GM23338 (cell line): ENCODE data around the gene CDON. TPM values are rescaled to one million over a fixed set of nuclear protein-coding genes. Genes with fewer than 3 reads are reported as not detected.

ENCODE experiments used
- ATAC-seq: fragments of 200-7000 bp; cut with Tn5 transposase; 3 replicates; pipeline ENCODE4 v1.9.1; 2020
- DNase-seq: peaks from one replicate; pipeline ENCODE4 v3.0.0-alpha.2; 2015; ENCODE audit warnings: low spot score
- H2AFZ ChIP-seq: fragments of 200-600 bp; sonication (generic); 2 replicates; pipeline ENCODE4 v1.8.0; 2016; ENCODE audit warnings: antibody characterized with exemption, mild to moderate bottlenecking, moderate library complexity
- H3F3A ChIP-seq: fragments of 200-600 bp; sonication (generic); replicated peaks from 2 replicates; pipeline ENCODE4 v1.8.0; 2017; ENCODE audit warnings: antibody characterized with exemption, mixed run types, low read depth
- H3K27ac ChIP-seq: fragments of 200-600 bp; sonication (generic); 2 replicates; pipeline ENCODE4 v1.6.1; 2016; ENCODE audit warnings: low read depth
- H3K27me3 ChIP-seq: fragments of 200-600 bp; sonication (generic); 2 replicates; pipeline ENCODE4 v1.8.0; 2016; ENCODE audit warnings: mild to moderate bottlenecking, mixed run types, moderate library complexity; ENCODE audit not compliant: insufficient read depth
- H3K36me3 ChIP-seq: fragments of 200-600 bp; sonication (generic); 2 replicates; pipeline ENCODE4 v1.8.0; 2016; ENCODE audit warnings: mild to moderate bottlenecking; ENCODE audit not compliant: insufficient read depth
- H3K4me1 ChIP-seq: fragments of 200-600 bp; sonication (generic); 2 replicates; pipeline ENCODE4 v1.8.0; 2016; ENCODE audit warnings: mild to moderate bottlenecking, moderate library complexity; ENCODE audit not compliant: insufficient read depth
- H3K4me2 ChIP-seq: fragments of 200-600 bp; sonication (generic); 2 replicates; pipeline ENCODE4 v1.7.1; 2017; ENCODE audit warnings: mixed run types
- H3K4me3 ChIP-seq: fragments of 200-600 bp; sonication (generic); 2 replicates; pipeline ENCODE4 v1.6.1; 2016; ENCODE audit warnings: mixed run types
- H3K79me2 ChIP-seq: fragments of 200-600 bp; sonication (generic); replicated peaks from 2 replicates; pipeline ENCODE4 v1.8.0; 2017; ENCODE audit warnings: mild to moderate bottlenecking; ENCODE audit not compliant: insufficient read depth
- H3K9me2 ChIP-seq: fragments of 200-600 bp; sonication (generic); 2 replicates; pipeline ENCODE4 v1.8.0; 2017; ENCODE audit not compliant: insufficient read depth
- H4K20me1 ChIP-seq: fragments of 200-600 bp; sonication (generic); replicated peaks from 2 replicates; pipeline ENCODE4 v1.8.0; 2017; ENCODE audit warnings: mild to moderate bottlenecking; ENCODE audit not compliant: insufficient read depth
- H3K27ac Mint-ChIP-seq: 2 replicates; pipeline ENCODE4 v1.8.0; 2020; ENCODE audit warnings: inconsistent platforms, mild to moderate bottlenecking, moderate library complexity, mixed read lengths
- H3K27me3 Mint-ChIP-seq: 3 replicates; pipeline ENCODE4 v1.8.0; 2022; ENCODE audit warnings: low read depth, mild to moderate bottlenecking, moderate library complexity, mixed read lengths, inconsistent platforms; ENCODE audit not compliant: insufficient read depth, poor library complexity
- H3K36me3 Mint-ChIP-seq: 3 replicates; pipeline ENCODE4 v1.8.0; 2021; ENCODE audit warnings: low read depth, mild to moderate bottlenecking, inconsistent platforms, moderate library complexity, mixed read lengths
- H3K4me1 Mint-ChIP-seq: 3 replicates; pipeline ENCODE4 v1.8.0; 2020; ENCODE audit warnings: mild to moderate bottlenecking, inconsistent platforms, mixed read lengths
- H3K4me3 Mint-ChIP-seq: 3 replicates; pipeline ENCODE4 v1.8.0; 2021; ENCODE audit warnings: moderate library complexity, mild to moderate bottlenecking, inconsistent platforms, mixed read lengths
- H3K9me3 Mint-ChIP-seq: 3 replicates; pipeline ENCODE4 v1.8.0; 2020; ENCODE audit warnings: moderate library complexity, mild to moderate bottlenecking, inconsistent platforms, mixed read lengths
- CREB1 ChIP-seq: fragments of 250-450 bp; sonication (Bioruptor Pico); IDR thresholded peaks from 2 replicates; pipeline ENCODE4 v1.5.0; 2020; ENCODE audit warnings: low read depth, mild to moderate bottlenecking, moderate library complexity
- CTCF ChIP-seq, 2 experiments: fragments of 200-600 bp in 1 of 2; sonication (generic) in 1 of 2; conservative IDR thresholded peaks; 2 replicates each; pipeline versions ENCODE4 v1.5.1 to v1.6.1; 2016 to 2017; ENCODE audit warnings: antibody characterized with exemption in 2 of 2, low read depth in 2 of 2, mild to moderate bottlenecking in 2 of 2, moderate library complexity in 1 of 2
- ETS1 ChIP-seq: IDR thresholded peaks from 2 replicates; pipeline ENCODE4 v1.6.1; 2016; ENCODE audit warnings: antibody characterized with exemption
- EZH2 ChIP-seq: fragments of 200-600 bp; sonication (generic); IDR thresholded peaks from one replicate; pipeline ENCODE4 v1.8.0; 2017; ENCODE audit warnings: antibody characterized with exemption, mild to moderate bottlenecking, low read depth; ENCODE audit not compliant: unreplicated experiment
- EZH2phosphoT487 ChIP-seq: fragments of 200-600 bp; sonication (generic); IDR thresholded peaks from one replicate; pipeline ENCODE4 v1.8.1; 2018; ENCODE audit warnings: antibody characterized with exemption; ENCODE audit not compliant: unreplicated experiment
- JUNB ChIP-seq: IDR thresholded peaks from one replicate; pipeline ENCODE4 v1.6.1; 2016; ENCODE audit warnings: antibody characterized with exemption; ENCODE audit not compliant: unreplicated experiment
- NANOG ChIP-seq: IDR thresholded peaks from 2 replicates; pipeline ENCODE4 v1.6.1; 2016; ENCODE audit warnings: antibody characterized with exemption, borderline replicate concordance
- POLR2AphosphoS5 ChIP-seq: IDR thresholded peaks from 2 replicates; pipeline ENCODE4 v1.6.1; 2016; ENCODE audit warnings: antibody characterized with exemption, low read depth
- REST ChIP-seq: IDR thresholded peaks from one replicate; pipeline ENCODE4 v1.6.1; 2018; ENCODE audit warnings: antibody characterized with exemption; ENCODE audit not compliant: unreplicated experiment
- STAT1 ChIP-seq: IDR thresholded peaks from one replicate; pipeline ENCODE4 v1.6.1; 2016; ENCODE audit warnings: antibody characterized with exemption; ENCODE audit not compliant: unreplicated experiment
- ZNF114 ChIP-seq: fragments of 250-450 bp; sonication (Bioruptor Pico); IDR thresholded peaks from 2 replicates; pipeline ENCODE4 v1.5.0; 2020; ENCODE audit warnings: mild to moderate bottlenecking, moderate library complexity
- ZNF331 ChIP-seq: fragments of 250-450 bp; sonication (Bioruptor Pico); IDR thresholded peaks from 2 replicates; pipeline ENCODE4 v1.5.0; 2020; ENCODE audit warnings: low read depth, mild to moderate bottlenecking, moderate library complexity
- polyA plus RNA-seq: library from polyadenylated mRNA; unstranded; fragments of >200 nt; fragmentation: Nextera tagmentation; extraction: Ambion mirVana; gene quantifications from 2 replicates; pipeline ENCODE4 v1.2.1, GENCODE V29; 2016
- total RNA-seq: library from RNA; depleted of rRNA; stranded (reverse); fragments of >200 nt; shearing (Covaris generic); gene quantifications from 2 replicates; pipeline ENCODE4 v1.2.3, GENCODE V29; 2014

The CDON gene
- total and polyA plus RNA-seq, 2 experiments from 2014 or later: 4.1 to 35.5 TPM

GRCh38 chr11:125971618-125972017, 91.0 kb downstream of the CDON start:
- H4K20me1 ChIP-seq: no peaks in the 10 kb centered on the region
- H3K4me3 ChIP-seq: no peak overlapping the region
- DNase-seq: no peak
- H3F3A ChIP-seq: no peaks in the 10 kb centered on the region
- no peak overlapping the region for H3K4me2 ChIP-seq
- Mint-ChIP-seq H3K4me3 (no peak overlapping the region), H3K4me1 (no peaks in the 10 kb centered on the region), H3K36me3 (no peaks in the 10 kb centered on the region; the same call in 2 of the 3 replicates), H3K27me3 (no peaks in the 10 kb centered on the region), H3K9me3 (no peaks in the 10 kb centered on the region), H3K27ac (no peak overlapping the region)
- no peak for ATAC-seq
- no peaks in the 10 kb centered on the region for H3K27me3 ChIP-seq
- TF ChIP-seq CTCF (conservative IDR thresholded peaks at IDR 0.05; ENCODE audit: low read depth in 2 of 2): peak; percentile 16 to 18; a peak in 1 of 4 replicates
- no peak for TF ChIP-seq NANOG
- no peaks in the 10 kb centered on the region for H3K9me2 ChIP-seq
- no peaks in the 10 kb centered on the region for H3K4me1 ChIP-seq
- H2AFZ ChIP-seq: no peak overlapping the region
- no peaks in the 10 kb centered on the region for H3K79me2 ChIP-seq
- peak overlapping the region; percentile 51 for H3K27ac ChIP-seq
- H3K36me3 ChIP-seq: no peaks in the 10 kb centered on the region

GRCh38 chr11:125968354-125968753, 94.3 kb downstream of the CDON start:
- Mint-ChIP-seq H3K4me1 (no peaks in the 10 kb centered on the region), H3K9me3 (no peaks in the 10 kb centered on the region), H3K27ac (no peak overlapping the region), H3K27me3 (no peaks in the 10 kb centered on the region), H3K4me3 (no peak overlapping the region), H3K36me3 (peaks cover 5% of the 10 kb centered on the region)
- H3F3A ChIP-seq: no peaks in the 10 kb centered on the region
- H3K27ac ChIP-seq: no peak overlapping the region
- H3K4me2 ChIP-seq: no peak overlapping the region
- no peaks in the 10 kb centered on the region for H3K9me2 ChIP-seq
- no peak for DNase-seq
- H3K4me1 ChIP-seq: no peaks in the 10 kb centered on the region
- H3K79me2 ChIP-seq: no peaks in the 10 kb centered on the region
- no peaks in the 10 kb centered on the region for H3K36me3 ChIP-seq
- H3K4me3 ChIP-seq: no peak overlapping the region
- no peak for ATAC-seq
- no peak overlapping the region for H2AFZ ChIP-seq
- H4K20me1 ChIP-seq: no peaks in the 10 kb centered on the region
- H3K27me3 ChIP-seq: no peaks in the 10 kb centered on the region
- TF ChIP-seq EZH2: no peak
- TF ChIP-seq ZNF331 (CRISPR knock-in tag): no peak
- no peak for TF ChIP-seq POLR2AphosphoS5
- no peak for TF ChIP-seq REST
- no peak for TF ChIP-seq JUNB
- no peak for TF ChIP-seq CTCF (conservative IDR thresholded peaks at IDR 0.05; ENCODE audit: low read depth in 2 of 2)
- no peak for TF ChIP-seq ETS1
- TF ChIP-seq STAT1: no peak
- TF ChIP-seq EZH2phosphoT487: no peak
- no peak for TF ChIP-seq ZNF114 (CRISPR knock-in tag)
- no peak for TF ChIP-seq CREB1
